HG03039 (cell line): ENCODE measurements around the gene FAM78A.
"Not testable (repeated sequence)": the region's sequence is repeated elsewhere in the genome, so short reads cannot be mapped to it uniquely, and the experiment has no call there.

Experiments used
- ATAC-seq: cut with Tn5 transposase; IDR thresholded peaks from one replicate; pipeline ENCODE4 v1.9.1; 2021; ENCODE audit warnings: mild to moderate bottlenecking, moderate library complexity; ENCODE audit not compliant: unreplicated experiment

Gene FAM78A

DNA sequence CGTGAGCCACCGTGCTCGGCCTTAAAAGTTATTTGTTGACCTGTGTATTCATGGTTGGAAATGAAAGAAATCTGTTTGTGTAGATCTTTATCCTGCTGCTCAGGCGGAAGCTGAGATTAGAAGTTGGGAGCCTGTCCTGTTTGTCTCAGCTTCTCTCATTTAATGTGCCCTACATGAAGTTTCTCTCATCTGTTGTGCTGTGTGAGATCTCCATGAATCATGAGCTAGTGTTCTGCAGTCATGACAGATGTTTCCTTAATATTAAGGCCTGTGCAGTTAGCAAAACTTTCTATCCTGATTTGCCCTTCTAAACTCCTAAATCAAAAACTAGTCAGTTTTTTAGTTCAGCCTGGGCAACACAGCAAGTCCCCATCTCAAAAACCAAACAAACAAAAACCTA lies 59.5 kb downstream of the FAM78A start:
- ATAC-seq: no peak

DNA sequence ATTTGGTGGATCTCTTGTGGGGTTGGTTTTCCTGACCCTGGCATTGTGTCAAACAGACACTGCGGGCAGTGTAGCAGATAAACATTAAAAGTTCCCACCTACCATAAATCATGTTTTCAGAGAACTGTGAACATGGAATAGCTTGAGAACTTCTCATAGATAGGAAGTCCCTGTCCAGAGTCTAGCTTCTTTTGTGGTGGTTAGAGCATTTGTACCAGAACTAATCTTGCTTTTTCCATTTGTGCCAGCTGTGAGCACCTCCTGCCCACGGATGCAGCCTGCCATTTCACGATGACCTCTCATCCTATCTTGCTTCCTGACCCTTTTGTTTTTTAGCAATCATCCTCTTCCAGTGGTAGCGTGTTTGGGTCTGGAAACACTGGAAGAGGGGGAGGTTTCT lies 61.4 kb downstream of the FAM78A start:
- no peak for ATAC-seq

DNA sequence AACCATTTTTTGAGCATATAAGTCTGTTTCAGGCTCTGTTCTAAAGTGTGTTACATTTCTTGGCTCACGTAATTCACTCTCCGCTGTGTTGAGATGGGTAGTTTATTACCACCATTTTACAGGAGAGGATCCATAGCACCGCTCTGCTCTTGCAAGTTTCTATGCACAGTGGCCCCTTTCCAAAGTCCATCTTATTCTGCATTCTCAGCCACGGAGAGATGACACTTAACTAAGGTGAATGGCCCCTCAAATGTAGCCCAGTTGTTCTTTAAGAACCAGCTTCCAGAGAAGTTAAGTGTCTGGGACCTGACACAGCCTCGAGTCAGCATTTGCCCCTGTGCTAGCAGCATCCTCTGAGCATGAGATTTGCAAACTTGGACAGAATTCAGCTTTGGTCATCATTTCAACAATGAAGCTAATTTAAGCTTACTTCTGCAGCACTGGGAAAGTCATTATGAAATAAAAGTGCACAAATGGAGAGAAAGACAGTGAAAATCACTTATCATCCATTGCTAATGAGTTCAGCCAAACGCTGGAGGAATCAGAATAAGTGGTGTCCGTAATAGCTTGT lies 61.9 kb downstream of the FAM78A start:
- no peak for ATAC-seq

DNA sequence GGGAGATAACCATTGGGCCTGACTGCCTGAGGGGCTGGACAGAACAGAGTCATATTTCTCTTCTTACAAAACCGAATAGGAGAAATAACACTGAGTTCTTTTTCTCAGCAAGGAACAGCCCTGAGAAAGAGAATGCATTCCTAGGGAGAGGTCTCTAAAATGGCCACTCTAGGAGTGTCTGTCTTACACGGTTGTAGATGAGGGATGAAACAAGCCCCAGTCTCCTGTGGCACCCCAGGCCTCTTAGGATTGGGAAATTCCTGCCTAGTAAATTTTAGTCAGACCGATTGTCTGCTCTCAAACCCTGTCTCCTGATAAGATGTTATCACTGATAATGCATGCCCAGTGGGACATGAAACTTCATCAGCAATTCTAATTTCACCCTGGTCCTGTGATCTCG lies 64.4 kb downstream of the FAM78A start:
- ATAC-seq: not testable (repeated sequence)
